BE2C (cell line): ENCODE measurements around the gene PHRF1.
A peak's percentile ranks its signal among the peaks of the same experiment; 100 is the strongest.

Source experiments
- DNase-seq: peaks from one replicate; pipeline ENCODE4 v3.0.0-alpha.2; 2020
- H3K27me3 ChIP-seq: fragments of 250-450 bp; sonication (Bioruptor Pico); 2 replicates; pipeline ENCODE4 v1.5.1; 2020; ENCODE audit warnings: mild to moderate bottlenecking
- H3K36me3 ChIP-seq: fragments of 250-450 bp; sonication (Bioruptor Pico); 2 replicates; pipeline ENCODE4 v1.5.1; 2020; ENCODE audit warnings: mild to moderate bottlenecking
- H3K4me1 ChIP-seq: fragments of 250-450 bp; sonication (Bioruptor Pico); 2 replicates; pipeline ENCODE4 v1.5.1; 2020
- H3K4me3 ChIP-seq: 2 replicates; pipeline ENCODE4 v1.5.1; 2011; ENCODE audit warnings: low read depth, low read length
- H3K9me3 ChIP-seq: fragments of 250-450 bp; sonication (Bioruptor Pico); 2 replicates; pipeline ENCODE4 v1.5.1; 2020
- TF ChIP-seq, protein P1 (sequence below): IDR thresholded peaks from 2 replicates; pipeline ENCODE4 v1.5.1; 2012; ENCODE audit warnings: mild to moderate bottlenecking, low read depth, low read length

Gene PHRF1

DNA sequence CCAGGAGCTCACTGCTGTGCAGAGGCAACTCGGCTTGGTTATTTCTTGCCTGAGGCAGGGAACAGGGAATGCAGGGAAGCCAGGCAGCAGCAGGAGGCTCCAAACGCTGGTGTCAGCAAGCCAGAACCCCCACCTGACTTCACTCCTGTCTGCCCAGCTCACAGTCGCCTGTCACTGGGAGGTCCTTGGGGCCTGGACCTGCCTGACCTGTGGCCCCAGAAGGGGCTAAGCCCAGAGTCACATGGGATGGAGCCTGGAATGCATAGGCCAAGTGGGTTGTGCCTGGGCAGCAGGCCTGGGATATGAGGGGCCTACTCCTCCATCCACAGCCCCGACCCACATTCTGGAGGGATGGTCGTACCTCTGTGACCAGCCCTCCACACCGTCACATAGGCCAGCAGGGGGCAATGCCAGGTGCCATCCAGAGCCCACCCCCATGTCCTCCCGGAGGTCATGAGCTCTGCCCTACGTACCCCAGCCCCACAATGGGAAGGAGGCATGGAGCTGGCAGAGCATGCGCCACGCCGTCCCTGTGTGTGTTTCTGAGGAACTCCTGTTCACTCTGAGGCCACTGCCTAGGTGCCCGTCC lies 10.3 kb upstream of the PHRF1 start:
- Histone ChIP-seq H3K36me3 (no peaks in the 10 kb centered on the region), H3K9me3 (no peaks in the 10 kb centered on the region), H3K4me3 (no peak overlapping the region), H3K4me1 (no peaks in the 10 kb centered on the region), H3K27me3 (no peaks in the 10 kb centered on the region)
- no peak for DNase-seq
- TF ChIP-seq, protein P1, sequence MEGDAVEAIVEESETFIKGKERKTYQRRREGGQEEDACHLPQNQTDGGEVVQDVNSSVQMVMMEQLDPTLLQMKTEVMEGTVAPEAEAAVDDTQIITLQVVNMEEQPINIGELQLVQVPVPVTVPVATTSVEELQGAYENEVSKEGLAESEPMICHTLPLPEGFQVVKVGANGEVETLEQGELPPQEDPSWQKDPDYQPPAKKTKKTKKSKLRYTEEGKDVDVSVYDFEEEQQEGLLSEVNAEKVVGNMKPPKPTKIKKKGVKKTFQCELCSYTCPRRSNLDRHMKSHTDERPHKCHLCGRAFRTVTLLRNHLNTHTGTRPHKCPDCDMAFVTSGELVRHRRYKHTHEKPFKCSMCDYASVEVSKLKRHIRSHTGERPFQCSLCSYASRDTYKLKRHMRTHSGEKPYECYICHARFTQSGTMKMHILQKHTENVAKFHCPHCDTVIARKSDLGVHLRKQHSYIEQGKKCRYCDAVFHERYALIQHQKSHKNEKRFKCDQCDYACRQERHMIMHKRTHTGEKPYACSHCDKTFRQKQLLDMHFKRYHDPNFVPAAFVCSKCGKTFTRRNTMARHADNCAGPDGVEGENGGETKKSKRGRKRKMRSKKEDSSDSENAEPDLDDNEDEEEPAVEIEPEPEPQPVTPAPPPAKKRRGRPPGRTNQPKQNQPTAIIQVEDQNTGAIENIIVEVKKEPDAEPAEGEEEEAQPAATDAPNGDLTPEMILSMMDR = no peak

- Histone ChIP-seq H3K9me3 (no peaks in the 10 kb centered on the region), H3K36me3 (no peaks in the 10 kb centered on the region), H3K27me3 (no peaks in the 10 kb centered on the region), H3K4me1 (no peaks in the 10 kb centered on the region), H3K4me3 (peak overlapping the region; percentile 51)
- no peak for DNase-seq
- TF ChIP-seq, protein P1 = no peak
These were observed 9.2 kb upstream of the PHRF1 start for GRCh38 chr11:567011-567628.

DNA sequence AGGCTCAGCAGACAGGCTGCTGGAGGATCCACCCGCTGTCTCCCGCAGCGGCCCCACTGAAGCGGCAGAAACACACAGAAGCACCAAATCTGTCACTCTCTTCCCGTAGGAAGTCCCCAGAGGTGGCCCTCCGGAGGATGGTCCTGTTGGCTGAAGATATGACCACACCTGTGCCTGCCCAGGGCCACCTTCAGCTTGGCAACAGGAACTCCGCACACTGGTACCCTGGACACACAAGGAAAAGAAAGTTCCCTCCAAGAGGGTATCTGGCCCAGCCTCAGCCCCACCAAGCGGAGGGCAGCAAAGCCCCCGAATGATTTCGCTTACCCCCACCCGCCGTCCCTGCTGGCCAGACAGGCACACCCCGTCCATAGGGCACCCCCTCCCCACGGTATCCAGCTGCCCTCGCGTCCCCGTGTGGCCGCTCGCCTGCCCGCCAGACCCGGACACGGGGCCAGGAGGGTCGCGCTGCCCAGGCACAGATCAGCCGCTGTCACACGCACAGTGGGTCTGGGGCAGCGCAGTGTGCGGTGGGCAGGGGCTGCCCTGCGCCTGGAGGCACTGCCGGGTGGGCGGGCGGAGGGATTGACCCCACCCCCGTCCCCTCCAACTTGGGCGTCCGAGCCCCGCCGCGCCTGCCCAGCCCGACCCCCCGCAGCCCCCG lies 8.5 kb upstream of the PHRF1 start:
- TF ChIP-seq, protein P1 = no peak
- DNase-seq = no peak
- Histone ChIP-seq H3K27me3 (no peaks in the 10 kb centered on the region), H3K9me3 (no peaks in the 10 kb centered on the region), H3K36me3 (no peaks in the 10 kb centered on the region), H3K4me3 (peak overlapping the region; percentile 51), H3K4me1 (no peaks in the 10 kb centered on the region)

DNA sequence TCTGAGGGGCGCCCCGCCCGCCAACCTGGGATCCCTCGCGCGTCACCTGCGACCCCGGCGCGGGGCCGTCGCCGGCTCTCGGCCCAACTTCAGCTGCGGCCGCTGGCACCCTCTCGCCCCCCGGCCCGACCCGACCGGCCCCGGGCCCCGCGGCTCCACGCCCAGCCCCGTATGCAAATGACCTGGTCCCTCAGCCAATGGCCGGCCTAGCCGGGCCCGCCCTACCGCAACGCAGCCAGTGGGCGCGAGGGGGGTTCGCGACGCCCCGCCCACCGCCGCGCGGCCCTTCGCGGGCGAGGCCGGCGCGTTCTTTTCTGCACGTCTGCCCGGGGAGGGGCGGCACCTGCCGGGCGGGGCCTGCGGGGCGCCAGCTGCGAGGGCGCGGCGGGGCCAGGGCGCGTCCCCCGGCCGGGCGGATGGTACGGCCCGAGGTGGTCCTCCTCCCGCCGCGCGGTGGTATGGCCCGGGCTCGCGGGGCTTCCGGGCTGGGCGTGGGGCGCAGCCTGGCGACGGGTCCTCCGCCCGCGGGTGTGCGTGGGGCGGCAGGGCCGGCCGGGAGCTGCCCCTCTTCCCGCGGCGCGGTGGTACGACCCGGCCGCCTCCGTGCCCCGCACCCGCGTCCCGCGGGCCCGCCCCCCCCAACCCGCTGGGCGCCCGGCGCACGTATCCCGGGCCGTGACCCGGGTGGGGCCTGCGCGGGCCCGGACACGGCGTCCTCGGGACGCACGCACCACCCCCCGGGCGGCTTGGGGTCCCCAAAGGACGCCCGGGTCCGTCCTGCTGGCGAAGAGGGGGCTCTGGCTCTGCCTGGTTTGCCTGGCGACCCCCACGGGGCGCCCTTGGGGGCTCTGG lies 7.7 kb upstream of the PHRF1 start:
- Histone ChIP-seq H3K36me3 (no peaks in the 10 kb centered on the region), H3K27me3 (no peaks in the 10 kb centered on the region), H3K4me3 (peak overlapping the region; percentile 53), H3K4me1 (no peaks in the 10 kb centered on the region), H3K9me3 (no peaks in the 10 kb centered on the region)
- TF ChIP-seq, protein P1 = no peak
- peak; percentile 93 for DNase-seq

DNA sequence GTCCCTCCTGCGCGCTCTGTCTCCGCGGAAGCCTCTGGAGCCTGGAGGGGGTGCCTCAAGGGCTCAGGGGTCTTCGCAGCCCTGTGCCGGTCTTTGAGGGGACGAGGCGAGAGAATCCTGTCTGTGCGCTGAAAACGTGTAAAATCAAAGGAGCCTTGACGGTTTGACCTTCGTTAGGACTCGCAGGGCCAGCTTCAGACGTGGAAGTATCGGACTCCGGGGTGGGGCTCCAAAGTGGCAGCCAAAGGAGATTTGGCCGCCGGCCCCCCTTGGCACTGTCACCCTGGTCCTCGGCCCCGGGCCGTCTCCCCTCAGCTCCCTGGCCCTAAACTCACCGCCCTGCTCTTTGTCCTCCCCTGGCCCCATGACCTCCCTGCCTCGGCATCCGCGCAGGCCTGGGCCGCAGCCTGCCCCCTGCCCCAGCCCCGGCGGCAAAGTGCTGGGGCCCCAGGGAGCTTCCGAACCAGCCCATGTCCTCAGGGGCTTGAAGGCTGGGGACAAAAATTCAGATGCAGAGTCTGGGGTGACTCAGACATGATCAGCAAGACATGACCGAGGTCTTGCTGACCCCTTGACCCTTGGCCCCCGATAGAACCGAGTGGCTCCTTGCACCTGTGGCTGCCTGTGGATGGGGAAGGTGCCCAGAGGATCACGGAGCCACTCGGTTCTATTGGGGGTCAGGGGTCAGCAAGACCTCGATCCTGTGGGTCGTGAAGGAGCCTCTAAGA lies 6.9 kb upstream of the PHRF1 start:
- Histone ChIP-seq H3K4me3 (peak overlapping the region; percentile 53), H3K36me3 (no peaks in the 10 kb centered on the region), H3K9me3 (no peaks in the 10 kb centered on the region), H3K4me1 (no peaks in the 10 kb centered on the region), H3K27me3 (no peaks in the 10 kb centered on the region)
- no peak for DNase-seq
- TF ChIP-seq, protein P1 = no peak
